Liver (tissue), 9 donors: Measurements from ENCODE around the gene PLA2G4E. TPM values are rescaled to one million over a fixed set of nuclear protein-coding genes. Genes with fewer than 3 reads are reported as not detected.

Experiments
- DNase-seq: peaks from one replicate; pipeline ENCODE4 v3.0.0-alpha.2; 2017; ENCODE audit warnings: low spot score
- H3K27ac ChIP-seq, 2 donors: one replicate each; pipeline ENCODE4 v1.7.0; 2013; ENCODE audit warnings: inconsistent platforms in 2 of 2, low read length in 2 of 2, control low read depth in 1 of 2, low read depth in 1 of 2, mild to moderate bottlenecking in 1 of 2
- H3K27me3 ChIP-seq, 4 donors: one replicate each; pipeline versions ENCODE4 v1.6.1 to v1.7.0; 2013; ENCODE audit warnings: low read length in 3 of 4, inconsistent platforms in 1 of 4, mild to moderate bottlenecking in 1 of 4, moderate library complexity in 1 of 4; ENCODE audit not compliant: control insufficient read depth in 4 of 4, insufficient read depth in 4 of 4
- H3K36me3 ChIP-seq, 4 donors: one replicate each; pipeline versions ENCODE4 v1.6.1 to v1.7.0; 2013; ENCODE audit warnings: low read length in 3 of 4, mild to moderate bottlenecking in 3 of 4, low read depth in 1 of 4, moderate library complexity in 1 of 4; ENCODE audit not compliant: control insufficient read depth in 4 of 4, insufficient read depth in 3 of 4
- H3K4me1 ChIP-seq, 4 donors: one replicate each; pipeline versions ENCODE4 v1.6.1 to v1.7.0; 2013; ENCODE audit warnings: low read length in 3 of 4, mild to moderate bottlenecking in 3 of 4, moderate library complexity in 1 of 4; ENCODE audit not compliant: control insufficient read depth in 4 of 4, insufficient read depth in 4 of 4
- H3K4me3 ChIP-seq, 3 donors: one replicate each; pipeline versions ENCODE4 v1.6.1 to v1.7.0; 2013; ENCODE audit warnings: low read length in 3 of 3, control low read depth in 1 of 3, low read depth in 1 of 3, mild to moderate bottlenecking in 1 of 3
- H3K9ac ChIP-seq, 2 donors: one replicate each; pipeline ENCODE4 v1.7.0; 2013; ENCODE audit warnings: low read length in 2 of 2, mild to moderate bottlenecking in 2 of 2, moderate library complexity in 2 of 2, control low read depth in 1 of 2, low read depth in 1 of 2
- H3K9me3 ChIP-seq, 4 donors: one replicate each; pipeline versions ENCODE4 v1.6.1 to v1.7.0; 2013; ENCODE audit warnings: low read length in 3 of 4; ENCODE audit not compliant: control insufficient read depth in 4 of 4
- ATF3 ChIP-seq: IDR thresholded peaks from 2 replicates; pipeline ENCODE4 v1.6.1; 2016; ENCODE audit warnings: antibody characterized with exemption
- EGR1 ChIP-seq, 2 donors: IDR thresholded peaks; 2 replicates each; pipeline ENCODE4 v1.6.1; 2016 to 2018; ENCODE audit warnings: antibody characterized with exemption in 2 of 2, low read depth in 2 of 2
- FOXA1 ChIP-seq: IDR thresholded peaks from 2 replicates; pipeline ENCODE4 v1.6.1; 2016; ENCODE audit warnings: antibody characterized with exemption
- GABPA ChIP-seq, 2 donors: IDR thresholded peaks in 1 of 2; conservative IDR thresholded peaks in 1 of 2; 2 replicates each; pipeline ENCODE4 v1.6.1; 2016; ENCODE audit warnings: antibody characterized with exemption in 2 of 2, mild to moderate bottlenecking in 1 of 2, moderate library complexity in 1 of 2
- HNF4A ChIP-seq, 2 donors: conservative IDR thresholded peaks; 2 replicates each; pipeline ENCODE4 v1.6.1; 2016; ENCODE audit warnings: antibody characterized with exemption in 2 of 2, mild to moderate bottlenecking in 2 of 2
- HNF4G ChIP-seq: IDR thresholded peaks from 2 replicates; pipeline ENCODE4 v1.6.1; 2016; ENCODE audit warnings: antibody characterized with exemption
- JUND ChIP-seq, 2 donors: IDR thresholded peaks; 2 replicates each; pipeline ENCODE4 v1.6.1; 2016; ENCODE audit warnings: antibody characterized with exemption in 2 of 2
- MAX ChIP-seq: IDR thresholded peaks from 2 replicates; pipeline ENCODE4 v1.6.1; 2016; ENCODE audit warnings: antibody characterized with exemption
- NR2F2 ChIP-seq: IDR thresholded peaks from 2 replicates; pipeline ENCODE4 v1.6.1; 2016; ENCODE audit warnings: antibody characterized with exemption
- RAD21 ChIP-seq, 2 donors: IDR thresholded peaks; 2 replicates each; pipeline ENCODE4 v1.6.1; 2016; ENCODE audit warnings: antibody characterized with exemption in 2 of 2, mild to moderate bottlenecking in 2 of 2
- RXRA ChIP-seq, 2 donors: IDR thresholded peaks; 2 replicates each; pipeline ENCODE4 v1.6.1; 2017 to 2018; ENCODE audit warnings: antibody characterized with exemption in 2 of 2, mild to moderate bottlenecking in 1 of 2
- SP1 ChIP-seq: IDR thresholded peaks from 2 replicates; pipeline ENCODE4 v1.6.1; 2018; ENCODE audit warnings: antibody characterized with exemption, mild to moderate bottlenecking
- WGBS: extraction: QIAGEN DNeasy Blood & Tissue Kit; methylation state at CpG from one replicate; pipeline ENCODE4 v1.1.7; 2013; 5-methylcytosine and 5-hydroxymethylcytosine counted together
- polyA plus RNA-seq, 2 donors: library from polyadenylated mRNA; stranded (reverse) in 1 of 2; unstranded in 1 of 2; fragments of 200-250 nt in 1 of 2; fragments of >200 nt in 1 of 2; fragmentation: Nextera tagmentation in 1 of 2; extraction: Ambion mirVana in 1 of 2; gene quantifications; one replicate each; pipeline versions ENCODE4 v1.2.1 to v1.2.3, GENCODE V29; 2013 to 2015
- total RNA-seq, 2 donors: library from RNA; depleted of rRNA; stranded (reverse); fragments of >200 nt; gene quantifications; one replicate each; pipeline ENCODE4 v1.2.3, GENCODE V29; 2014
- TF ChIP-seq, protein P1 (sequence below): fragments of 150-350 bp; IDR thresholded peaks from 2 replicates; pipeline ENCODE4 v1.5.1; 2017; ENCODE audit warnings: improper control_type of control experiment, low read depth, low read length; ENCODE audit not compliant: missing input control
- TF ChIP-seq, protein P2 (sequence below): IDR thresholded peaks from 2 replicates; pipeline ENCODE4 v1.6.1; 2016; ENCODE audit warnings: antibody characterized with exemption
- donor health status: healthy.
- donor health status: healthy.
- donor health status: healthy.
- donor health status: healthy.
- donor health status: healthy.

PLA2G4E gene
- total and polyA plus RNA-seq, 4 donors = not detected

DNA sequence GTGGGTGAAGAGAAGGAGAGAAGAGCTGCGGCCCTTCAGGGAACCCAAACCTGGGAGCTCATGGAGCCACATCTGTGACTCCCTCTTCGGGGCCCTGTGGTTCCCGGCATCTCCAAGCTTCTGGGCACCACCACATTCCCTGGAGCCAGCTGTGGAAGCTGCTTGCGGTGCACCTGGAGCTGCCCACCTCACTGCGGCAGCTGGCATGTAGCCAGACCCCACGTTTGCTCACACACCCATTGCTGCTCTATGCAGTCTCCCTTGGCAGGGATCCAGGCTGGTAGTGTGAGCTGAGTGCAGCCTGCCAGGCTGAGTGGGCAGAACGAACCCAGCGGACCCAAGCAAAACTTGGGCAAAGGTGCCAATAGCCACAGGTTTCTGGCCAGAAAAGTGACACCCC, 16.8 kb upstream of the PLA2G4E start (continued):
- TF ChIP-seq, protein P1, sequence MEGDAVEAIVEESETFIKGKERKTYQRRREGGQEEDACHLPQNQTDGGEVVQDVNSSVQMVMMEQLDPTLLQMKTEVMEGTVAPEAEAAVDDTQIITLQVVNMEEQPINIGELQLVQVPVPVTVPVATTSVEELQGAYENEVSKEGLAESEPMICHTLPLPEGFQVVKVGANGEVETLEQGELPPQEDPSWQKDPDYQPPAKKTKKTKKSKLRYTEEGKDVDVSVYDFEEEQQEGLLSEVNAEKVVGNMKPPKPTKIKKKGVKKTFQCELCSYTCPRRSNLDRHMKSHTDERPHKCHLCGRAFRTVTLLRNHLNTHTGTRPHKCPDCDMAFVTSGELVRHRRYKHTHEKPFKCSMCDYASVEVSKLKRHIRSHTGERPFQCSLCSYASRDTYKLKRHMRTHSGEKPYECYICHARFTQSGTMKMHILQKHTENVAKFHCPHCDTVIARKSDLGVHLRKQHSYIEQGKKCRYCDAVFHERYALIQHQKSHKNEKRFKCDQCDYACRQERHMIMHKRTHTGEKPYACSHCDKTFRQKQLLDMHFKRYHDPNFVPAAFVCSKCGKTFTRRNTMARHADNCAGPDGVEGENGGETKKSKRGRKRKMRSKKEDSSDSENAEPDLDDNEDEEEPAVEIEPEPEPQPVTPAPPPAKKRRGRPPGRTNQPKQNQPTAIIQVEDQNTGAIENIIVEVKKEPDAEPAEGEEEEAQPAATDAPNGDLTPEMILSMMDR = no peak
- TF ChIP-seq EGR1 (IDR thresholded peaks at IDR 0.05; ENCODE audit: low read depth in 2 of 2) (no peak), SP1 (no peak), MAX (no peak), GABPA (IDR thresholded peaks at IDR 0.05 in 1 of 2, conservative IDR thresholded peaks at IDR 0.05 in 1 of 2) (no peak), HNF4G (no peak)

GRCh38 chr15:42036966-42037365, 16.1 kb upstream of the PLA2G4E start:
- H3K4me3 ChIP-seq = no peak overlapping the region
- WGBS = 91% methylated on average over 9 of the region's 9 CpGs
- H3K9me3 ChIP-seq = no peaks in the 10 kb centered on the region
- TF ChIP-seq FOXA1 (no peak), JUND (IDR thresholded peaks at IDR 0.05) (no peak), ATF3 (no peak), SP1 (no peak)
- TF ChIP-seq, protein P2, sequence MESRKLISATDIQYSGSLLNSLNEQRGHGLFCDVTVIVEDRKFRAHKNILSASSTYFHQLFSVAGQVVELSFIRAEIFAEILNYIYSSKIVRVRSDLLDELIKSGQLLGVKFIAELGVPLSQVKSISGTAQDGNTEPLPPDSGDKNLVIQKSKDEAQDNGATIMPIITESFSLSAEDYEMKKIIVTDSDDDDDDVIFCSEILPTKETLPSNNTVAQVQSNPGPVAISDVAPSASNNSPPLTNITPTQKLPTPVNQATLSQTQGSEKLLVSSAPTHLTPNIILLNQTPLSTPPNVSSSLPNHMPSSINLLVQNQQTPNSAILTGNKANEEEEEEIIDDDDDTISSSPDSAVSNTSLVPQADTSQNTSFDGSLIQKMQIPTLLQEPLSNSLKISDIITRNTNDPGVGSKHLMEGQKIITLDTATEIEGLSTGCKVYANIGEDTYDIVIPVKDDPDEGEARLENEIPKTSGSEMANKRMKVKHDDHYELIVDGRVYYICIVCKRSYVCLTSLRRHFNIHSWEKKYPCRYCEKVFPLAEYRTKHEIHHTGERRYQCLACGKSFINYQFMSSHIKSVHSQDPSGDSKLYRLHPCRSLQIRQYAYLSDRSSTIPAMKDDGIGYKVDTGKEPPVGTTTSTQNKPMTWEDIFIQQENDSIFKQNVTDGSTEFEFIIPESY = no peak
- H3K27ac ChIP-seq = no peak overlapping the region
- no peaks in the 10 kb centered on the region for H3K36me3 ChIP-seq
- DNase-seq = no peak
- H3K27me3 ChIP-seq = no peaks in the 10 kb centered on the region
- peaks cover 0 to 6% (median 2%) of the 10 kb centered on the region in 4 donors for H3K4me1 ChIP-seq
- no peak overlapping the region for H3K9ac ChIP-seq

- H3K4me3 ChIP-seq = no peak overlapping the region
- no peaks in the 10 kb centered on the region for H3K27me3 ChIP-seq
- 88% methylated on average over 45 of the region's 45 CpGs for WGBS
- H3K4me1 ChIP-seq = peaks cover 0 to 6% (median 2%) of the 10 kb centered on the region in 4 donors
- no peak for DNase-seq
- no peak overlapping the region for H3K27ac ChIP-seq
- H3K36me3 ChIP-seq = no peaks in the 10 kb centered on the region
- H3K9ac ChIP-seq = no peak overlapping the region
- TF ChIP-seq MAX (no peak), JUND (IDR thresholded peaks at IDR 0.05) (no peak), RXRA (IDR thresholded peaks at IDR 0.05) (no peak), SP1 (no peak), EGR1 (IDR thresholded peaks at IDR 0.05; ENCODE audit: low read depth in 2 of 2) (no peak), HNF4A (conservative IDR thresholded peaks at IDR 0.05) (no peak), ATF3 (no peak), RAD21 (IDR thresholded peaks at IDR 0.05) (no peak), HNF4G (no peak), NR2F2 (no peak), FOXA1 (no peak)
- TF ChIP-seq, protein P1 = no peak
- H3K9me3 ChIP-seq = no peaks in the 10 kb centered on the region
Measured at GRCh38 chr15:42036112-42036905, 15.5 kb upstream of the PLA2G4E start.
